Neuronal stem cell (in vitro differentiated cells): ENCODE measurements around the gene UQCRC1.

ENCODE experiments used
- DNase-seq: peaks from one replicate; pipeline ENCODE4 v3.0.0-alpha.2; 2013; ENCODE audit warnings: low spot score
- H2AFZ ChIP-seq: one replicate; pipeline ENCODE4 v1.6.1; 2013; ENCODE audit warnings: mild to moderate bottlenecking, low read length, inconsistent platforms
- H2AK5ac ChIP-seq: 2 replicates; pipeline ENCODE4 v1.6.1; 2013; ENCODE audit warnings: low read depth, mild to moderate bottlenecking, inconsistent platforms, low read length, moderate library complexity, mixed read lengths
- H2BK120ac ChIP-seq: 2 replicates; pipeline ENCODE4 v1.6.1; 2013; ENCODE audit warnings: low read depth, mild to moderate bottlenecking, inconsistent platforms, low read length, moderate library complexity, mixed read lengths
- H2BK12ac ChIP-seq: one replicate; pipeline ENCODE4 v1.6.1; 2013; ENCODE audit warnings: low read length, inconsistent platforms
- H2BK15ac ChIP-seq: 2 replicates; pipeline ENCODE4 v1.6.1; 2013; ENCODE audit warnings: mild to moderate bottlenecking, low read length, inconsistent platforms, mixed read lengths
- H2BK5ac ChIP-seq: one replicate; pipeline ENCODE4 v1.6.1; 2013; ENCODE audit warnings: inconsistent platforms, mild to moderate bottlenecking, low read length, moderate library complexity
- H3K14ac ChIP-seq: one replicate; pipeline ENCODE4 v1.6.1; 2013; ENCODE audit warnings: low read length, inconsistent platforms
- H3K18ac ChIP-seq: 2 replicates; pipeline ENCODE4 v1.6.1; 2013; ENCODE audit warnings: low read length, inconsistent platforms
- H3K23ac ChIP-seq: 2 replicates; pipeline ENCODE4 v1.6.1; 2013; ENCODE audit warnings: low read depth, mild to moderate bottlenecking, mixed read lengths, low read length, inconsistent platforms; ENCODE audit not compliant: poor library complexity
- H3K27ac ChIP-seq: replicated peaks from 3 replicates; pipeline ENCODE4 v1.5.1; 2013; ENCODE audit warnings: low read length, inconsistent platforms
- H3K27me3 ChIP-seq, 3 experiments: 2 replicates each; pipeline ENCODE4 v1.6.1; 2013; ENCODE audit warnings: low read length in 3 of 3, mild to moderate bottlenecking in 2 of 3, inconsistent platforms in 1 of 3, low read depth in 1 of 3, mixed read lengths in 1 of 3, moderate library complexity in 1 of 3; ENCODE audit not compliant: control insufficient read depth in 3 of 3, insufficient read depth in 3 of 3
- H3K36me3 ChIP-seq, 2 donors: replicated peaks in 1 of 2; 2 replicates each; pipeline ENCODE4 v1.6.1; 2013; ENCODE audit warnings: low read length in 2 of 2; ENCODE audit not compliant: control insufficient read depth in 2 of 2, insufficient read depth in 2 of 2
- H3K4ac ChIP-seq: 2 replicates; pipeline ENCODE4 v1.6.1; 2013; ENCODE audit warnings: inconsistent platforms, mild to moderate bottlenecking, low read length, moderate library complexity
- H3K4me1 ChIP-seq, 2 donors: 1 replicate in 1 of 2; 2 replicates in 1 of 2; pipeline ENCODE4 v1.6.1; 2013; ENCODE audit warnings: low read length in 2 of 2, low read depth in 1 of 2; ENCODE audit not compliant: control insufficient read depth in 2 of 2, insufficient read depth in 1 of 2
- H3K4me2 ChIP-seq: one replicate; pipeline ENCODE4 v1.6.1; 2013; ENCODE audit warnings: mild to moderate bottlenecking, low read length, inconsistent platforms; ENCODE audit not compliant: insufficient read depth, poor library complexity, severe bottlenecking
- H3K4me3 ChIP-seq, 2 donors: 2 replicates each; pipeline ENCODE4 v1.5.1; 2013; ENCODE audit warnings: low read length in 2 of 2, mild to moderate bottlenecking in 2 of 2, inconsistent platforms in 1 of 2, moderate library complexity in 1 of 2
- H3K79me1 ChIP-seq: one replicate; pipeline ENCODE4 v1.6.1; 2013; ENCODE audit warnings: low read depth, mild to moderate bottlenecking, inconsistent platforms, low read length, moderate library complexity
- H3K9ac ChIP-seq: one replicate; pipeline ENCODE4 v1.6.1; 2013; ENCODE audit warnings: mild to moderate bottlenecking, low read depth, low read length, inconsistent platforms; ENCODE audit not compliant: poor library complexity
- H3K9me3 ChIP-seq, 2 donors: replicated peaks in 1 of 2; 2 replicates each; pipeline versions ENCODE3 to v1.6.1; 2013; ENCODE audit warnings: low read length in 2 of 2, mild to moderate bottlenecking in 2 of 2, inconsistent platforms in 1 of 2, low read depth in 1 of 2, mixed read lengths in 1 of 2, moderate library complexity in 1 of 2; ENCODE audit not compliant: control insufficient read depth in 2 of 2, insufficient read depth in 1 of 2
- H4K8ac ChIP-seq: one replicate; pipeline ENCODE4 v1.6.1; 2013; ENCODE audit warnings: low read depth, mild to moderate bottlenecking, inconsistent platforms, low read length, moderate library complexity
- H4K91ac ChIP-seq: one replicate; pipeline ENCODE4 v1.6.1; 2013; ENCODE audit warnings: low read length, low read depth, mild to moderate bottlenecking, inconsistent platforms; ENCODE audit not compliant: poor library complexity
- WGBS, 2 donors: extraction: QIAGEN DNeasy Blood & Tissue Kit; methylation state at CpG; one replicate each; pipeline ENCODE4 v1.1.7; 2013; ENCODE audit warnings: missing lambda C conversion rate in 2 of 2, mixed read lengths in 1 of 2; ENCODE audit not compliant: insufficient read length in 2 of 2, insufficient replicate concordance in 1 of 2; ENCODE audit errors: extremely low coverage in 2 of 2; 5-methylcytosine and 5-hydroxymethylcytosine counted together

UQCRC1 gene

GRCh38 chr3:48565186-48565585 is 44.3 kb downstream of the UQCRC1 start:
- Histone ChIP-seq H3K27me3 (no peaks in the 10 kb centered on the region), H3K4me2 (no peak overlapping the region), H2AFZ (no peak overlapping the region), H2BK120ac (no peak overlapping the region), H3K4ac (no peak overlapping the region), H2BK15ac (no peak overlapping the region), H3K14ac (peak overlapping the region; percentile 26), H3K9ac (no peak overlapping the region), H3K4me3 (no peak overlapping the region), H3K23ac (peak overlapping the region; percentile 66), H2BK5ac (no peak overlapping the region), H4K91ac (peak overlapping the region; percentile 8), H3K9me3 (no peaks in the 10 kb centered on the region), H2BK12ac (no peak overlapping the region), H3K4me1 (peaks cover 28 to 29% of the 10 kb centered on the region in 2 donors), H4K8ac (peak overlapping the region; percentile 26), H3K27ac (no peak overlapping the region), H2AK5ac (peak overlapping the region; percentile 89), H3K79me1 (no peaks in the 10 kb centered on the region), H3K36me3 (peaks cover 0 to 5% of the 10 kb centered on the region in 2 donors), H3K18ac (peak overlapping the region; percentile 30)
- no peak for DNase-seq
- no CpG with 5 or more reads among the region's 11 CpGs for WGBS, 2 donors

GRCh38 chr3:48564667-48565066 is 44.8 kb downstream of the UQCRC1 start:
- H2AFZ ChIP-seq, result no peak overlapping the region
- H3K4ac ChIP-seq, result no peak overlapping the region
- WGBS, 2 donors, result no CpG with 5 or more reads among the region's 11 CpGs
- H3K18ac ChIP-seq, result no peak overlapping the region
- no peak overlapping the region for H3K9ac ChIP-seq
- H3K9me3 ChIP-seq, result no peaks in the 10 kb centered on the region
- no peak overlapping the region for H4K91ac ChIP-seq
- peaks cover 0 to 4% of the 10 kb centered on the region in 2 donors for H3K36me3 ChIP-seq
- no peaks in the 10 kb centered on the region for H3K27me3 ChIP-seq
- DNase-seq, result no peak
- no peak overlapping the region for H2BK120ac ChIP-seq
- H3K27ac ChIP-seq, result no peak overlapping the region
- H3K79me1 ChIP-seq, result no peaks in the 10 kb centered on the region
- peak overlapping the region; percentile 65 for H2BK15ac ChIP-seq
- peak overlapping the region; percentile 89 for H2AK5ac ChIP-seq
- peak overlapping the region; percentile 26 for H3K14ac ChIP-seq
- H2BK5ac ChIP-seq, result no peak overlapping the region
- H3K4me2 ChIP-seq, result no peak overlapping the region
- H4K8ac ChIP-seq, result no peak overlapping the region
- H2BK12ac ChIP-seq, result peak overlapping the region; percentile 78
- H3K4me1 ChIP-seq, result peaks cover 32 to 33% of the 10 kb centered on the region in 2 donors
- H3K23ac ChIP-seq, result no peak overlapping the region
- H3K4me3 ChIP-seq, result no peak overlapping the region

GRCh38 chr3:48564022-48564421 is 45.4 kb downstream of the UQCRC1 start:
- no peak overlapping the region for H2BK12ac ChIP-seq
- no peak overlapping the region for H2BK120ac ChIP-seq
- H3K9me3 ChIP-seq, result no peaks in the 10 kb centered on the region
- H2BK5ac ChIP-seq, result peak overlapping the region; percentile 58
- peak overlapping the region; percentile 60 for H3K18ac ChIP-seq
- peak overlapping the region; percentile 64 for H4K91ac ChIP-seq
- H3K27me3 ChIP-seq, result no peaks in the 10 kb centered on the region
- H2BK15ac ChIP-seq, result peak overlapping the region; percentile 65
- no peak overlapping the region for H3K4ac ChIP-seq
- no peak for DNase-seq
- no peak overlapping the region for H3K4me3 ChIP-seq
- H3K4me1 ChIP-seq, result peaks cover 32 to 33% of the 10 kb centered on the region in 2 donors
- H4K8ac ChIP-seq, result peak overlapping the region; percentile 31
- peaks cover 0 to 4% of the 10 kb centered on the region in 2 donors for H3K36me3 ChIP-seq
- no peak overlapping the region for H3K14ac ChIP-seq
- no CpG with 5 or more reads among the region's 10 CpGs for WGBS, 2 donors
- no peak overlapping the region for H3K4me2 ChIP-seq
- no peak overlapping the region for H3K27ac ChIP-seq
- no peaks in the 10 kb centered on the region for H3K79me1 ChIP-seq
- peak overlapping the region; percentile 56 for H3K9ac ChIP-seq
- peak overlapping the region; percentile 14 for H3K23ac ChIP-seq
- H2AK5ac ChIP-seq, result peak overlapping the region; percentile 89
- no peak overlapping the region for H2AFZ ChIP-seq

GRCh38 chr3:48563382-48563918 is 46.0 kb downstream of the UQCRC1 start, which contains the start of gene UCN2:
Gene UCN2, minus strand, starts transcription at chr3:48563781. Its CDS starts 657 bp downstream, at chr3:48563124.
- Histone ChIP-seq H3K4me1 (peaks cover 32 to 34% of the 10 kb centered on the region in 2 donors), H4K91ac (peak within 1 kb of the TSS; percentile 64), H2AK5ac (peak within 1 kb of the TSS; percentile 95), H3K4me3 (no peak within 1 kb of the TSS), H3K23ac (peak within 1 kb of the TSS; percentile 39), H4K8ac (peak within 1 kb of the TSS; percentile 66), H3K9ac (peak within 1 kb of the TSS; percentile 56), H2BK5ac (peak within 1 kb of the TSS; percentile 58), H3K79me1 (no peaks in the 10 kb centered on the region), H3K27me3 (no peaks in the 10 kb centered on the region), H3K14ac (peak within 1 kb of the TSS; percentile 78), H3K18ac (peak within 1 kb of the TSS; percentile 86), H3K4me2 (no peak within 1 kb of the TSS), H2AFZ (peak within 1 kb of the TSS; percentile 67), H2BK120ac (no peak within 1 kb of the TSS), H3K4ac (peak within 1 kb of the TSS; percentile 61), H3K27ac (peak within 1 kb of the TSS; percentile 7), H2BK15ac (peak within 1 kb of the TSS; percentile 96), H2BK12ac (no peak within 1 kb of the TSS), H3K9me3 (no peaks in the 10 kb centered on the region), H3K36me3 (peaks cover 0 to 4% of the 10 kb centered on the region in 2 donors)
- DNase-seq, result no peak
- no CpG with 5 or more reads among the region's 6 CpGs for WGBS, 2 donors
